Retina (tissue), 1 donor: ENCODE measurements around the gene PTPRN.
"Not testable (repeated sequence)": the region's sequence is repeated elsewhere in the genome, so short reads cannot be mapped to it uniquely, and the experiment has no call there.

ENCODE experiments used
- DNase-seq: peaks from one replicate; pipeline ENCODE4 v3.0.0-alpha.2; 2016

Gene PTPRN

GRCh38 chr2:219309278-219309677 is at the start of gene PTPRN:
Gene PTPRN (minus strand): TSS chr2:219309401. CDS start chr2:219309332, 69 bp downstream.
- DNase-seq = peak; percentile 63

- peak; percentile 41 for DNase-seq
These were observed 49.2 kb upstream of the PTPRN start for GRCh38 chr2:219358170-219359075.

- no peak for DNase-seq
These were observed 47.6 kb upstream of the PTPRN start for GRCh38 chr2:219356834-219357233.

- DNase-seq = no peak
These were observed 45.4 kb upstream of the PTPRN start for GRCh38 chr2:219354582-219354981.

- no peak for DNase-seq
These were observed 43.9 kb upstream of the PTPRN start for GRCh38 chr2:219353129-219353528.

- peak; percentile 58 for DNase-seq
These were observed 43.3 kb upstream of the PTPRN start for GRCh38 chr2:219352448-219353023.

GRCh38 chr2:219350710-219351221 is 41.6 kb upstream of the PTPRN start:
- DNase-seq = no peak

GRCh38 chr2:219350215-219350614 is 41.0 kb upstream of the PTPRN start:
- no peak for DNase-seq

- DNase-seq = no peak
These were observed 35.7 kb upstream of the PTPRN start for GRCh38 chr2:219344751-219345430.

- DNase-seq = no peak
These were observed 26.2 kb upstream of the PTPRN start for GRCh38 chr2:219335373-219335786.

- DNase-seq = no peak
These were observed 24.9 kb upstream of the PTPRN start for GRCh38 chr2:219334076-219334475.

- DNase-seq = peak; percentile 21
These were observed 23.3 kb upstream of the PTPRN start, which contains the start of gene RESP18 for GRCh38 chr2:219332542-219332941. Gene RESP18 (minus strand): TSS chr2:219332744.

- DNase-seq = peak; percentile 81
These were observed 22.5 kb upstream of the PTPRN start for GRCh38 chr2:219331560-219332213.

GRCh38 chr2:219327719-219328118 is 18.5 kb upstream of the PTPRN start:
- DNase-seq = peak; percentile 23

GRCh38 chr2:219325657-219326315 is 16.6 kb upstream of the PTPRN start:
- no peak for DNase-seq

GRCh38 chr2:219325136-219325535 is 15.9 kb upstream of the PTPRN start:
- DNase-seq = no peak

GRCh38 chr2:219323434-219323833 is 14.2 kb upstream of the PTPRN start:
- no peak for DNase-seq

- no peak for DNase-seq
These were observed 5.7 kb upstream of the PTPRN start for GRCh38 chr2:219314804-219315468.

GRCh38 chr2:219312683-219313263 is 3.6 kb upstream of the PTPRN start:
- not testable (repeated sequence) for DNase-seq

- peak; percentile 74 for DNase-seq
These were observed 779 bp downstream of the PTPRN start for GRCh38 chr2:219308142-219309101.
